ENCODE data around the gene PODXL.

DNA sequence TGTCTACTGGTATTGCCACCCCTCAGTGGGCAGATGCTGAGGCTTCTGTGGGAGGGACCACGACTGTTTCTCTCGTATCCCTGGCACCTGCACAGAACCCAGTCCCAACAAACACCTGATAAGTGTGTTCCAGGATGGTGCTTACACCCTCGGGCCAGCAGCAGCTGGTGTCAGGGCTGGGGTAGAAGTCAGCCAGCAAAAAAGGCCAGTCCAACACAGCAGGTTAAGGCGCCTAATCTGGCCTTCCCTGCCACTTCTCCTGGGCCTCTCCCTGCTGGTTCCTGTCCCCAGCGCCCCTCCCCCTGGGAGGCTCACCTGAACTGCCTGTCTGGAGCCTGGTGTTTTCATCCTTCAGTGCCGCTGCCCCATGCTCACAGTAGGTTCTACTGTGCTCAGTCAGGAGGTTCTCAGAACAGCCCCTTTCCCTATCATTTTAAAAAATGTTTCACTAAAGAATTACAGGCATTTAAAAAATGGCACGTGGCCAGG lies 20.0 kb downstream of the PODXL start:
- no peak for TF ChIP-seq GATA2 (IDR thresholded peaks at IDR 0.05; ENCODE audit: low read depth, low read length)
- no peak for TF ChIP-seq GATA3 (IDR thresholded peaks at IDR 0.05; ENCODE audit: low read depth, low read length)
